Measurements from ENCODE around the gene CCDC24.

The CCDC24 gene

DNA sequence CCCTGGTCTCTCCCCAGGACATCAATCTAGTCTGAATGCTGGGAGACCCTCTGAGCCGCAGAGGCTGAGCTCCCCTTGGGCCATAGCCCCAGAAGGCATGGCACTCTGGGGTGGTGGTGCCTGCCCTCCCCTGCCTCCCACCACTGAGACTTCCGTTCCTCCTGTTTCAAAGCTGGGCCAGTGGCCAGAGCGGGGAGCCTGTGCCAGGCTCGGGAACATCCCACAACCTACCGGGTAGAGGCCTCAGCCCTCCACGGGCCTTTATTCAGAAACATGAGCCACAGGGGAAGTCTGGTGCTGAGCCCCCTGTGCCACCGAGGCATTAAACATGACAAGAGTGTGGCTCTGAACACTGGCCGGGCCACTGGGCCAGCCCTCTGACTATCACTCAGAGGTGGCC is 8.1 kb downstream of the CCDC24 start:
- no peak overlapping the region for H3K4me3 ChIP-seq (ENCODE audit: low read depth, low read length)
- TF ChIP-seq, protein P1, sequence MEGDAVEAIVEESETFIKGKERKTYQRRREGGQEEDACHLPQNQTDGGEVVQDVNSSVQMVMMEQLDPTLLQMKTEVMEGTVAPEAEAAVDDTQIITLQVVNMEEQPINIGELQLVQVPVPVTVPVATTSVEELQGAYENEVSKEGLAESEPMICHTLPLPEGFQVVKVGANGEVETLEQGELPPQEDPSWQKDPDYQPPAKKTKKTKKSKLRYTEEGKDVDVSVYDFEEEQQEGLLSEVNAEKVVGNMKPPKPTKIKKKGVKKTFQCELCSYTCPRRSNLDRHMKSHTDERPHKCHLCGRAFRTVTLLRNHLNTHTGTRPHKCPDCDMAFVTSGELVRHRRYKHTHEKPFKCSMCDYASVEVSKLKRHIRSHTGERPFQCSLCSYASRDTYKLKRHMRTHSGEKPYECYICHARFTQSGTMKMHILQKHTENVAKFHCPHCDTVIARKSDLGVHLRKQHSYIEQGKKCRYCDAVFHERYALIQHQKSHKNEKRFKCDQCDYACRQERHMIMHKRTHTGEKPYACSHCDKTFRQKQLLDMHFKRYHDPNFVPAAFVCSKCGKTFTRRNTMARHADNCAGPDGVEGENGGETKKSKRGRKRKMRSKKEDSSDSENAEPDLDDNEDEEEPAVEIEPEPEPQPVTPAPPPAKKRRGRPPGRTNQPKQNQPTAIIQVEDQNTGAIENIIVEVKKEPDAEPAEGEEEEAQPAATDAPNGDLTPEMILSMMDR (IDR thresholded peaks at IDR 0.05; ENCODE audit: low read depth, low read length): no peak

DNA sequence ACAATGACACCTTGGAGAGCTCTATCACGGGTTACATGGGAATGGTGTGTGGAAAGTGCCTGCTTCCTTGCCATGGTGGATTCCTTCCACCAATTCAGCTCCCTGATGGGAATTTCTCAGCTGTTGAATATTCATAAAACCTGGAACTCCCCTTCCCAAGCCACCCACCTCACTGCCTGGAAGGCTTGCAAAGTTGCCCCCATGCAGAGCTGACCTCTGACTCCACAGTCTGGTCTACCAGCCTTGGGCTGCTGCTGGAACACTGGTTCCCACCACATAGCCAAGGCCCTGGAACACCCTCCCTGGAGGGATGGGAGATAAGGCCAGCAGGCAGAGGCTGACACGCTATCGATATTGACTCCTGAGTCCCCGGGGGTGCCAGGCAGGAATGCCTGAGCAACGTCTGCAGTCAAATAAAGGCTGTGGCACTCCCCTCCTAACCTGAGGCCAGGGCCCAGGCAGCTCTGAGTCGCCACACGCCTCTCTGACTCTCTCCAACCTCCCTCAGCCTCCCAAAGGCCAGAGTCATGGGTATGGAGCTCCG is 8.8 kb downstream of the CCDC24 start:
- TF ChIP-seq, protein P1 (IDR thresholded peaks at IDR 0.05; ENCODE audit: low read depth, low read length): no peak
- no peak overlapping the region for H3K4me3 ChIP-seq (ENCODE audit: low read depth, low read length)

DNA sequence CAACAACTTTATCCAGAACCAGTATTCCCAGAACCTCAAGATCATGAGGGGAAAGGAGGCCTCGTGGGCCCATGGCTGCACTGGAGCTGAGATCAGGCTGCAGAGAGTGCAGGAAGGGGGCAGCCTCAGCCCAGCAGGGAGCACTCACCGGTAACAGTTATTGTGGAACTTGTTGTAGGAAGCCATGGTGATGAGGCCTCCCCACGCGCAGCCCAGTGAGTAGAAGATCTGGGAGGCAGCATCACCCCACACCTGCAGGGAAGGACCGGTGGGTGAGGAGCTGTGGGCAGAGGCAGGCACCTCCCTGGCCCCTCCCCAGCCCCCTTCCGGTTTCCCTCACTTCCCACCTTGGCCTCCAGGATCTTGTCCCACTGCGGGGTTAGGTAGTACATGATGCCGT is 10.8 kb downstream of the CCDC24 start:
- TF ChIP-seq, protein P1 (IDR thresholded peaks at IDR 0.05; ENCODE audit: low read depth, low read length): no peak
- no peak overlapping the region for H3K4me3 ChIP-seq (ENCODE audit: low read depth, low read length)

DNA sequence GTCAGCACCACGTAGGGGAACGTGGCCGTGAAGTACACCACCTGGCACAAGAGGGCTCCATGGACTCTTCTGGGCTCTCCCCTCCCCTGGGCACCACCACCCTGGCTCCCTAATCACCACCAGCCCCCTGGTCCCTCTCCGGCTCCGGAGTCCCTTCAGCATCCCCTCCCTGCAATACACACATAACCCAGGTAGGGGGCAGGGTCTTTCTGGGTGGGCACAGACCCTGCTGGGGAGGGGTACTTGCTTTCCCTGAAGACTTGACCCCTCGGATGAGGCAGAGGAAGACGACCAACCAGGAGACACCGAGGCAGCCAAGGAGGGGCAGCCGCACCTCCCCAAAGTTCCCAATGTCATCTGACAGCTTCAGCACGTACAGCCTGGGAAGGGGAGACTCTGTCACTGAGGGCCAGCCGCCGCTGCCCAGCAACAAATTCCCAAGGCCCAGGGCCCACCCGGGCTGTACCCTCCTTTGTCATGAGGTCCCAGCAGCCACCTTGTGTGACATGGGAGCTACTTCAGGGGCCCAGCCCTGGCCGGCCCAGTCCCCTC is 11.3 kb downstream of the CCDC24 start:
- TF ChIP-seq, protein P1 (IDR thresholded peaks at IDR 0.05; ENCODE audit: low read depth, low read length): peak; percentile 15; the same call in 1 of the 2 replicates
- no peak overlapping the region for H3K4me3 ChIP-seq (ENCODE audit: low read depth, low read length)

DNA sequence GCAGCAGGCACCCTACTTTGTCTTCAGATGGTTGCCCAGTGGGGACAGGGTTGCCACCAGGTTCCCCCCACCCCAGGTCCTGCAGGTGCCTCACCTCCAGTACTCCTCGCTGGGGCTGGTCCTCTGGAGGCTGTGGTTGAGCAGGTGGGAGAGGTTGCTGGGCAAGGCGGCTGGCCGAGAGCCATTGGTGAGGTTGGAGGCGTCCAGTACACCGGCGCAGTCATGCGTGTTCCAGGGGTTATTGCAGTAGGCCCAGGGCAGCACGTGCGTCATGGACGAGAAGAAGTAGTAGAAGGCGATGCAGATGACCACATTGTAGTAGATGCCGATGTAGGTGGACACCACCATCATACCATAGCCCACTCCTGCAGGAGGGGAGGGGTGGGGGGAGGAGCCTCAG is 16.9 kb downstream of the CCDC24 start:
- no peak overlapping the region for H3K4me3 ChIP-seq (ENCODE audit: low read depth, low read length)
- TF ChIP-seq, protein P1 (IDR thresholded peaks at IDR 0.05; ENCODE audit: low read depth, low read length): no peak

DNA sequence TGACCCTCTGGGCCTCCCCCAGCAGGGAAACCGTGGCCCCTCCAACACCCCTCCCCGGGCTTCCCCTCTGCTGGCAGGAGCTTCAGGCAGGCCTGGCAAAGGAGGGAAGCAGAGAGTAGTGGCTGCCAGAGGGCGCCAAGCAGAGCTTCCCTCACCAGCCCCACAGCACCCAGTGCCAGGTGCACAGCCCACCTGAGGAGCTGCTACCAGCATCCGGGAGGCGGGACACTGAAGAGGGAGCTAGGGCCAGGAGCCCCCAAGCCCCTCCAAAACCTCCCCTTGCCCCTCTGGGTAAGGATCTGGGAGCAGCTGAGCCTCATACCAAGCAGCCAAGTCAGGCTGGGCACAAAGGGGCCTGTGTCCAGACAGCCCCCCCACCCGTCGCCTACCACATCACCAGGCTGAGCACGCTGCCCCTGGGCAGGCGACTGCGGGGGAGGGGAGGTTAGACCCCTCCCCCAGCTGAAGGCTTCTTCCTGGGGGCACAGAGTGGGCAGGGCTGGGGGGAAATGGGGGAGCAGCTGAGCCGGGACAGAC is 19.6 kb downstream of the CCDC24 start:
- no peak overlapping the region for H3K4me3 ChIP-seq (ENCODE audit: low read depth, low read length)
- TF ChIP-seq, protein P1 (IDR thresholded peaks at IDR 0.05; ENCODE audit: low read depth, low read length): no peak

DNA sequence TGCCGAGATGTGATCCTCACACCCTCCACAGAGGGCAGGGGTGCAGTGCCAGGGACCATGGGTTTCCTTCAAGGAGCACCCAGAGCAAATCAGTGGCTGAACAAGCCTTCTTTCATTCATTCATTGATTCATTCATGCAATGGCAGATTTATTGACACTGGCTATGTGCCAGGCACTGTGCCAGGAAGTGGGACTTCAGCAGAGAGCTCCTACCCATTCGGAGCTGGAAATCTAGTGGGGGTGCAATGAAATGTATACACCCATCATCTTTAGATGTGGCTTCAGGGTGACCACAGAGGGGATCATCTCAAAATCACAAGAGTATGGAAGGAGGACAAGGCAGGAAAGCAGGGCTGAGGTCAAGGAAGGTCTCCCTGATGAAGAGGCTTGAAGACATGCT is 21.0 kb downstream of the CCDC24 start:
- no peak overlapping the region for H3K4me3 ChIP-seq (ENCODE audit: low read depth, low read length)
- TF ChIP-seq, protein P1 (IDR thresholded peaks at IDR 0.05; ENCODE audit: low read depth, low read length): no peak

All from WI38 (cell line).